Measurements from ENCODE around the gene CSNK1A1.

The CSNK1A1 gene

DNA sequence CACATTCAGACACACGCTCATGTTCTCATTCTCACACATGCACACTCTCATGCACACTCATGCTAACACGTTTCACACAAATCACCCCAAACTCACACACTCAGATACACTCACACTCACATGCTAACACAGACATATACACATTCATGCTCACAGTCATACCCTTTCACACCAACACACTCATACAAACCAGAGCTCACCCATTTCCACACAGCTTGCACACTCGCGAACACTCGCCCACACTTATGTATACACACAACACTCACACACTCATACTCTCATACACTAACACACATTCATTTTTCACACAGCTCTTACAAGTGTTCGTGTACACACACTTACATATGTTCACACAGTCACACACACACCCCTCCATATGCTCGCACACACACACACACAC is 108.0 kb downstream of the CSNK1A1 start:
- DNase-seq = no peak
- Histone ChIP-seq H3K36me3 (no peaks in the 10 kb centered on the region), H3K9me3 (ENCODE audit: severe bottlenecking) (no peaks in the 10 kb centered on the region), H3K27ac (no peak overlapping the region), H3K27me3 (ENCODE audit: insufficient read depth, low read depth, severe bottlenecking) (no peaks in the 10 kb centered on the region), H3K4me3 (ENCODE audit: low read depth, low read length) (no peak overlapping the region)
- TF ChIP-seq, protein P1, sequence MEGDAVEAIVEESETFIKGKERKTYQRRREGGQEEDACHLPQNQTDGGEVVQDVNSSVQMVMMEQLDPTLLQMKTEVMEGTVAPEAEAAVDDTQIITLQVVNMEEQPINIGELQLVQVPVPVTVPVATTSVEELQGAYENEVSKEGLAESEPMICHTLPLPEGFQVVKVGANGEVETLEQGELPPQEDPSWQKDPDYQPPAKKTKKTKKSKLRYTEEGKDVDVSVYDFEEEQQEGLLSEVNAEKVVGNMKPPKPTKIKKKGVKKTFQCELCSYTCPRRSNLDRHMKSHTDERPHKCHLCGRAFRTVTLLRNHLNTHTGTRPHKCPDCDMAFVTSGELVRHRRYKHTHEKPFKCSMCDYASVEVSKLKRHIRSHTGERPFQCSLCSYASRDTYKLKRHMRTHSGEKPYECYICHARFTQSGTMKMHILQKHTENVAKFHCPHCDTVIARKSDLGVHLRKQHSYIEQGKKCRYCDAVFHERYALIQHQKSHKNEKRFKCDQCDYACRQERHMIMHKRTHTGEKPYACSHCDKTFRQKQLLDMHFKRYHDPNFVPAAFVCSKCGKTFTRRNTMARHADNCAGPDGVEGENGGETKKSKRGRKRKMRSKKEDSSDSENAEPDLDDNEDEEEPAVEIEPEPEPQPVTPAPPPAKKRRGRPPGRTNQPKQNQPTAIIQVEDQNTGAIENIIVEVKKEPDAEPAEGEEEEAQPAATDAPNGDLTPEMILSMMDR (IDR thresholded peaks at IDR 0.05; ENCODE audit: low read depth, low read length) = no peak

DNA sequence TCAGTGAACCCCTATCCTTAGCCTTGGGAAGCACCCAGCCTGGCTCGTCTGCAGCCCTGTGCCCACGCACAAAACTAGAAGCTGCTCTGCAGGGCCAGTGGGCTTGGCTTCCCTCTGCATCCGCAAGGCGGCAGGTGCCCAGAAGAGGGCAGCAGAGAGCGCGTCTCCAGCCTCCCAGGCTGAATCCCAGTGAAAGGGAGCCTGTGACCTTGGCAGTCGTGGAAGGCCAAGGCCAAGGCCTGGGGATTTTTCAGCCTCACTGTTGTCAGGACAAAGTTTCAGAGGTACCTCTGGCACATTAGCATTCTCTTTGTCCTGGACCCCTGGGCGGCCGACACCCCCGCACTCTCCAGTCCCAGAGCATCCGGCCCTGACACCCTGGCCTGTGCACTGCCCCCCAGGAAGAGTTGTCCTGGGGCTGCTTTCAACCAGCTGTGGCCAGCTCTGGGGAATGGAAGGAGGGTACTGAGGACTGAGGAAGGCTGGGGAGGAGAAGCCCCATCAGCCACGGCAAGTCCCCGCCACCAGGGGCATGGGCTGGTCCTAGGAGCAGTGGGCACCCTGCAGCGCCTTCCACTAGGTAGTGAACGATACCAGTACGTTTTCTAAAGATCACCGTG is 108.6 kb downstream of the CSNK1A1 start:
- DNase-seq = peak; percentile 83
- Histone ChIP-seq H3K36me3 (no peaks in the 10 kb centered on the region), H3K4me3 (ENCODE audit: low read depth, low read length) (no peak overlapping the region), H3K27me3 (ENCODE audit: insufficient read depth, low read depth, severe bottlenecking) (no peaks in the 10 kb centered on the region), H3K27ac (no peak overlapping the region), H3K9me3 (ENCODE audit: severe bottlenecking) (no peaks in the 10 kb centered on the region)
- TF ChIP-seq, protein P1 (IDR thresholded peaks at IDR 0.05; ENCODE audit: low read depth, low read length) = peak; percentile 94
